ENCODE measurements around the gene DEFB126.
"Not testable (repeated sequence)": the region's sequence is repeated elsewhere in the genome, so short reads cannot be mapped to it uniquely, and the experiment has no call there.

Gene DEFB126

DNA sequence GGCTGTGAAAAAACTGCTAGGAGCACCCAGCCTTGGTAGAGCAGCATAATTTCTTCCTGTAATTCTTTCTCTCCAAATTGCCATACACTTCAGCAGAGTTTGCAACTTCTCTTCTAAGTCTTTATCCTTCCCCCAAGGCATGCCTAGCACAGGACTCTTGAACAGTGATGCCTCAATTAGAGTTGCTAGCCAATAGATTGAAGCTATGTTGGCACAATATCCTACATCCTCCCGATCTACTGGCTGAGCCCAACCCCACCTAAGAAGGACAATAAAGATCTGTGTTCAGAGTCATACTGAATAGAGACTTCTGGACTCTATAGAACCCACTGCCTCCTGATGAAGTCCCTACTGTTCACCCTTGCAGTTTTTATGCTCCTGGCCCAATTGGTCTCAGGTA lies at the start of gene DEFB126:
DEFB126 (plus strand) TSS at position 301 of the 400 bp plus-strand sequence; CDS start at position 340, 39 bp downstream.
- DNase-seq (ENCODE audit: low read depth) = no peak

GRCh38 chr20:93641-94040 lies 48.7 kb upstream of the DEFB126 start:
- no peak for DNase-seq (ENCODE audit: low read depth)

- DNase-seq (ENCODE audit: low read depth) = no peak
Measured at GRCh38 chr20:95215-95614, 47.2 kb upstream of the DEFB126 start.

DNA sequence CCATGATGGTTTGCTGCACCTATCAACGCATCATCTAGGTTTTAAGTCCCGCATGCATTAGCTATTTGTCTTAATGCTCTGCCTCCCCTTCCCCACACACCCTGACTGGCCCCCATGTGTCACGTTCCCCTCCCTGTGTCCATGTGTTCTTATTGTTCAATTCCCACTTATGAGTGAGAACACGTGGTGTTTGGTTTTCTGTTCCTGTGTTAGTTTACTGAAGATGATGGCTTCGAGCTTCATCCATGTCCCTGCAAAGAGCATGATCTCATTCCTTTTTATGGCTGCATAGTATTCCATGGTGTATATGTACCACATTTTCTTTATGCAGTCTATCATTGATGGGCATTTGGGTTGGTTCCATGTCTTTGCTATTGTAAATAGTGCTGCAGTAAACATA lies 44.7 kb upstream of the DEFB126 start:
- not testable (repeated sequence) for DNase-seq (ENCODE audit: low read depth)

- DNase-seq (ENCODE audit: low read depth) = no peak
Measured at GRCh38 chr20:101975-102374, 40.4 kb upstream of the DEFB126 start.

- DNase-seq (ENCODE audit: low read depth) = no peak
Measured at GRCh38 chr20:103456-103855, 38.9 kb upstream of the DEFB126 start.

DNA sequence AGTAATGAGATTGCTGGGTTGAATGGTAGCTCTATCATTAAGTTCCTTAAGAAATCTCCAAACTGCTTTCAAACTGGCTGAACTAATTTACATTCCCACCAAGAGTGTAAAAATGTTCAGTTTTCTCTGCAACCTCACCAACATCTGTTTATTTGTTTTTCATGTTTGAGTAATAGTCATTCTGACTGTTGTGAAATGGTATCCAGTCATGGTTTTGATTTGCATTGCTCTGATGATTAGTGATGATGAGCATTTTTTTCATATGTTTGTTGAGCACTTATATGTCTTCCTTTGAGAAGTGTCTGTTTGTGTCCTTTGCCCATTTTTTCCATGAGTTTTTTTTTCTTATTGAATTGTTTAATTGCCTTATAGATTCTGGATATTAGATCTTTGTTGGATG lies 30.0 kb upstream of the DEFB126 start:
- no peak for DNase-seq (ENCODE audit: low read depth)

GRCh38 chr20:117518-117917 lies 24.9 kb upstream of the DEFB126 start:
- no peak for DNase-seq (ENCODE audit: low read depth)

DNA sequence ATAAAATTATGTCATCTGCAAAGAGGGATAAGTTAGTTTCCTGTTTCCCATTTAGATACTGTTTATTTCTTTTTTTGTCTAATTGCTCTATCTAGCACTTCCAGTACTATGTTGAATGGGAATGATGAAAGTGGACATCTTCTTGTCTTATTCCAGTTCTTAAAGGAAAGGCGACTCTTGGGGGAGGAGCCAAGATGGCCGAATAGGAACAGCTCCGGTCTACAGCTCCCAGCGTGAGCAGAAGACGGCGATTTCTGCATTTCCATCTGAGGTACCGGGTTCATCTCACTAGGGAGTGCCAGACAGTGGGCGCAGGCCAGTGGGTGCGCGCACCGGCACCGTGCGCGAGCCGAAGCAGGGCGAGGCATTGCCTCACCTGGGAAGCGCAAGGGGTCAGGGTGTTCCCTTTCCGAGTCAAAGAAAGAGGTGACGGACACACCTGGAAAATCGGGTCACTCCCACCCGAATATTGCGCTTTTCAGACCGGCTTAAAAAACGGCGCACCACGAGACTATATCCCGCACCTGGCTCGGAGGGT lies 12.5 kb upstream of the DEFB126 start:
- DNase-seq (ENCODE audit: low read depth) = not testable (repeated sequence)

DNA sequence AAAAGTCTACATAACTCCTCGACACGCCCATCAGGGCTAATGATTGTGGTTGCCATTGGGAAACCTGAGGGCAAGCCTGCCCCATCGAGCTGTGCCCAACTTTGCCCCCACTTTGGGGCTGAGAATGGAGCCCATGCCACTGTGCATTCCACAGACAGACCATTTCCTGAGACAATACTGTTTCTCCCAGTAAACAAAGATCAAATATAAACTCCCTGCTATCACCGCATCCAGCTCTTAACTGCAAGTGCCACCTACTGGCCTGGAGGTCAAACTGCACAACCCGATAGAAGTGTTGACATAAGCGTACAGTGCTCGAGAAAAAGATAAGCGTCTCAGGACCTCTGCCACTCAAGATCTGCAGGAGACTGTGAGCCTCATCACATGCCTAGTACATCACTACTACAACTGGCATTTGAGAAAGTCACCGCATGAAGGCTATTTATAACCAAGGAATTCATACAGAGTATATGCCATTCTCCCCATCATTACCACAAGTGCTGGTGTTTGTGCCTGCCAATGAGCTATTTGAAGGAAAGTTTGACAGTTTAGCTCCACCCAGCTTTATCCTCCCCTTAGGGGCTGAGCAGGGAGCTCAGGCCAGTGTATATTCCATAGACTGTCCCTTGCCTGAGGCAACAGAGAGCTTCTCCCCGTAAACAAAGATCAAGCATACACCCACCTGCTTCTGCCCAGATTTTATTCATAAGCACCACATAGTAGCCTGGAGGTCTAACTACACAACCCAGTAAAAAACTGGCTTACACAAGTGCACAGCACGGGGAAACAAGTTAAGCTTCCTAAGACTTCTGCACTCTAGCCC lies 4.5 kb upstream of the DEFB126 start:
- DNase-seq (ENCODE audit: low read depth) = no peak

GRCh38 chr20:145877-146276 lies 3.5 kb downstream of the DEFB126 start:
- DNase-seq (ENCODE audit: low read depth) = no peak

GRCh38 chr20:152131-152530 lies 9.7 kb downstream of the DEFB126 start:
- DNase-seq (ENCODE audit: low read depth) = no peak

- no peak for DNase-seq (ENCODE audit: low read depth)
Measured at GRCh38 chr20:157154-157553, 14.8 kb downstream of the DEFB126 start, which contains the start of gene DEFB127. DEFB127 (plus strand) TSS chr20:157454; CDS start chr20:157545, 91 bp downstream.

DNA sequence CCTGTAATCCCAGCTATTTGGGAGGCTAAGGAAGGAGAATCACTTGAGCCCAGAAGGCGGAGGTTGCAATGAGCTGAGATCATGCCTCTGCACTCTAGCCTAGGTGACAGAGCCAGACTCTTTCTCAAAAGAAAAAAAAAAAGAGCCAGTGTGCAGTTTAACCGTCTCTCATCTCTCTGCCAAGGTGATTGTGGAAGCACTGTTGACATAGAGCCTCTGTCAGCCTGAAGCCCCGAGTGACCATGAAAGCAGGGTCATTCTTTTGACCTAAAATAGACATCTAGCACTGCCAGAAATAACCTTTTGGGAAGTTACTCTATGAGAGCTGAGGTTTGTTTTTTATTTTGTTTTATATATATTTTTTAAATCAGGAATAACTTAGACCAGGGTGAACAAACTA lies 22.2 kb downstream of the DEFB126 start:
- DNase-seq (ENCODE audit: low read depth) = no peak

GRCh38 chr20:168876-169275 lies 26.5 kb downstream of the DEFB126 start:
- DNase-seq (ENCODE audit: low read depth) = no peak

GRCh38 chr20:184288-184687 lies 41.9 kb downstream of the DEFB126 start:
- no peak for DNase-seq (ENCODE audit: low read depth)

DNA sequence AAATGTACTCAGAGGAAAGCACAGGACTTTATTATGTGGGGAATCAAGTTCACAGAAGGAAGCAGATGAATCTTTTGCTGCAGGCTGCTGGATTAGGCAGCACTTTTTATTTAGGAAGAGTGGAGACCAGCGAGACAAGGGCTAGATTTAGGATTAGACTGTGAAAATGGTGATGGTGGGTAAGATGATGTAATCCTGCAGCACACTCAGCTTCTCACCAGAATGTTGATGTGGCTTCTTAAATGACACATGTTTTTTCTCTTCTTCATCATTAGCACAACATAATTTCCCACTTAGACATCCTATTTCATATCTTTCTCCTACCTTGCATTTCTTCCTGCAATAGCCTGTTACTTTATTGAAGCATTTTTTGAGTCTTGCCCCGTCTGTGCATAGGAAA lies 45.3 kb downstream of the DEFB126 start:
- DNase-seq (ENCODE audit: low read depth) = no peak

GRCh38 chr20:189611-190010 lies 47.2 kb downstream of the DEFB126 start, which contains the start of gene DEFB128:
DEFB128 (minus strand) TSS chr20:189711; CDS start chr20:189623, 88 bp downstream.
- no peak for DNase-seq (ENCODE audit: low read depth)
